Activated T-helper 9 cell treated with anti-CD3 and anti-CD28 coated beads, Interleukin-2, amount 50 U/mL, for 16 hours (primary cell): Measurements from ENCODE around the gene MAP4K4.

Experiments used
- DNase-seq: peaks from one replicate; pipeline ENCODE4 v3.0.0-alpha.2; 2020; ENCODE audit warnings: low read depth

Gene MAP4K4

GRCh38 chr2:101870444-101870843 is 172.9 kb downstream of the MAP4K4 start:
- DNase-seq, result no peak

GRCh38 chr2:101871480-101871879 is 174.0 kb downstream of the MAP4K4 start:
- DNase-seq, result no peak

- DNase-seq, result no peak
These were observed 175.0 kb downstream of the MAP4K4 start for GRCh38 chr2:101872480-101872879.

- DNase-seq, result no peak
These were observed 176.0 kb downstream of the MAP4K4 start for GRCh38 chr2:101873543-101873942.

- DNase-seq, result no peak
These were observed 176.6 kb downstream of the MAP4K4 start for GRCh38 chr2:101874069-101874468.

GRCh38 chr2:101879466-101879865 is 182.0 kb downstream of the MAP4K4 start:
- DNase-seq, result no peak

- no peak for DNase-seq
These were observed 183.6 kb downstream of the MAP4K4 start for GRCh38 chr2:101881131-101881530.

- DNase-seq, result no peak
These were observed 185.3 kb downstream of the MAP4K4 start for GRCh38 chr2:101882769-101883307.

- peak; percentile 13 for DNase-seq
These were observed 186.4 kb downstream of the MAP4K4 start for GRCh38 chr2:101883860-101884259.

GRCh38 chr2:101884423-101884822 is 186.9 kb downstream of the MAP4K4 start:
- no peak for DNase-seq

GRCh38 chr2:101887328-101887727 is 189.8 kb downstream of the MAP4K4 start:
- DNase-seq, result no peak

- no peak for DNase-seq
These were observed 192.1 kb downstream of the MAP4K4 start for GRCh38 chr2:101889460-101890098.

GRCh38 chr2:101892377-101892776 is 194.9 kb downstream of the MAP4K4 start:
- DNase-seq, result no peak

- no peak for DNase-seq
These were observed 196.3 kb downstream of the MAP4K4 start for GRCh38 chr2:101893681-101894381.

- no peak for DNase-seq
These were observed 197.5 kb downstream of the MAP4K4 start for GRCh38 chr2:101895039-101895438.

GRCh38 chr2:101895819-101896322 is 198.4 kb downstream of the MAP4K4 start:
- no peak for DNase-seq

- DNase-seq, result no peak
These were observed 199.8 kb downstream of the MAP4K4 start for GRCh38 chr2:101897301-101897700.

- DNase-seq, result no peak
These were observed 201.8 kb downstream of the MAP4K4 start for GRCh38 chr2:101899265-101899664.

GRCh38 chr2:101899871-101900270 is 202.4 kb downstream of the MAP4K4 start:
- DNase-seq, result no peak

- peak; percentile 34 for DNase-seq
These were observed 202.9 kb downstream of the MAP4K4 start for GRCh38 chr2:101900375-101900774.

GRCh38 chr2:101901241-101901640 is 203.7 kb downstream of the MAP4K4 start:
- DNase-seq, result no peak

- no peak for DNase-seq
These were observed 204.7 kb downstream of the MAP4K4 start for GRCh38 chr2:101902169-101902568.

GRCh38 chr2:101904916-101905315 is 207.4 kb downstream of the MAP4K4 start:
- DNase-seq, result no peak
